Forelimb muscle (tissue), 1 donor: ENCODE measurements around the gene TLR6. TPM values are rescaled to one million over a fixed set of nuclear protein-coding genes. Genes with fewer than 3 reads are reported as not detected.

Experiments used
- DNase-seq: peaks from one replicate; pipeline ENCODE4 v3.0.0-alpha.2; 2013; ENCODE audit warnings: low read depth
- polyA plus RNA-seq: library from polyadenylated mRNA; unstranded; fragments of 120-200 nt; gene quantifications from one replicate; pipeline ENCODE4 v1.2.1, GENCODE V29; 2013; ENCODE audit not compliant: insufficient read length

TLR6 gene, protein sequence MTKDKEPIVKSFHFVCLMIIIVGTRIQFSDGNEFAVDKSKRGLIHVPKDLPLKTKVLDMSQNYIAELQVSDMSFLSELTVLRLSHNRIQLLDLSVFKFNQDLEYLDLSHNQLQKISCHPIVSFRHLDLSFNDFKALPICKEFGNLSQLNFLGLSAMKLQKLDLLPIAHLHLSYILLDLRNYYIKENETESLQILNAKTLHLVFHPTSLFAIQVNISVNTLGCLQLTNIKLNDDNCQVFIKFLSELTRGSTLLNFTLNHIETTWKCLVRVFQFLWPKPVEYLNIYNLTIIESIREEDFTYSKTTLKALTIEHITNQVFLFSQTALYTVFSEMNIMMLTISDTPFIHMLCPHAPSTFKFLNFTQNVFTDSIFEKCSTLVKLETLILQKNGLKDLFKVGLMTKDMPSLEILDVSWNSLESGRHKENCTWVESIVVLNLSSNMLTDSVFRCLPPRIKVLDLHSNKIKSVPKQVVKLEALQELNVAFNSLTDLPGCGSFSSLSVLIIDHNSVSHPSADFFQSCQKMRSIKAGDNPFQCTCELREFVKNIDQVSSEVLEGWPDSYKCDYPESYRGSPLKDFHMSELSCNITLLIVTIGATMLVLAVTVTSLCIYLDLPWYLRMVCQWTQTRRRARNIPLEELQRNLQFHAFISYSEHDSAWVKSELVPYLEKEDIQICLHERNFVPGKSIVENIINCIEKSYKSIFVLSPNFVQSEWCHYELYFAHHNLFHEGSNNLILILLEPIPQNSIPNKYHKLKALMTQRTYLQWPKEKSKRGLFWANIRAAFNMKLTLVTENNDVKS
- polyA plus RNA-seq = 1.0 TPM

DNA sequence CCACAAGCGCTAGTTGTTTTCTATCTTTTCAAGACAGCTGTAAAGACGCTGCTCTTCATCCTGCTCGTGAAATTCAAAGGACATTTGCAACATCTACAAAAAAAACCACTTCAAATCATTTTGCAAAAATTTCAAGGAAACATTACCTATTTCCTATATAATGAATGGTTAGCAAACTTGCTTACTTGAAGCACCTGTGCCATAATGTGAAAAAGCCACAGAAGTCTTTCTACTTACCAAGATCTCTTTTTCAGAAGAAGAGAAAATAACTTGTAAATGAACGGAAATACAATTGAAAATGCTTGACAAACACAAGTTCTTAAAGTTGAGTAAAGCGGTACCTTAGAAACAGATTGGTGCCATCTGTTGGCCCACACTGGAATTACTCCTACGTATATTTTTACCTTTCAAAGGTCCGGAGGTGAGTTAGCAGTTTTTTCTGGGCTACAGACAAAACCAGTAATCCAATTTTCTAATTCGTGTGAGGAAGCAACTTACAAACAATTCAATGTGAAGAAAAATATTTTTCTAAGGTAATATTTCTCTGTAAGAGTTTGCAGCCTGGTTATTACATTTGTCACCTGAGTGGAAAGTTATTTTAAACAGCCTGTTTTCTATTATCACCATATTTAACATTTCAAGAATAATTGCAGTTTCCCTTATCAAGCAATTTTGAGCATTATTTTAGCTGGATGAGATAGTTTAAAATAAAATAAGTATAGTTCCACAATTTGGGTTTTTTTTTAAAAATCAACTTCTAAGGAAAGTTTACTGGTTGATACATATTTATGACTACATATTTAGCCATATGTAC is at the start of gene TLR6:
Gene TLR6, minus strand, starts transcription at position 294 of the 814 bp plus-strand sequence. CDS start 27,344 bp downstream, outside the sequence.
- no peak for DNase-seq

DNA sequence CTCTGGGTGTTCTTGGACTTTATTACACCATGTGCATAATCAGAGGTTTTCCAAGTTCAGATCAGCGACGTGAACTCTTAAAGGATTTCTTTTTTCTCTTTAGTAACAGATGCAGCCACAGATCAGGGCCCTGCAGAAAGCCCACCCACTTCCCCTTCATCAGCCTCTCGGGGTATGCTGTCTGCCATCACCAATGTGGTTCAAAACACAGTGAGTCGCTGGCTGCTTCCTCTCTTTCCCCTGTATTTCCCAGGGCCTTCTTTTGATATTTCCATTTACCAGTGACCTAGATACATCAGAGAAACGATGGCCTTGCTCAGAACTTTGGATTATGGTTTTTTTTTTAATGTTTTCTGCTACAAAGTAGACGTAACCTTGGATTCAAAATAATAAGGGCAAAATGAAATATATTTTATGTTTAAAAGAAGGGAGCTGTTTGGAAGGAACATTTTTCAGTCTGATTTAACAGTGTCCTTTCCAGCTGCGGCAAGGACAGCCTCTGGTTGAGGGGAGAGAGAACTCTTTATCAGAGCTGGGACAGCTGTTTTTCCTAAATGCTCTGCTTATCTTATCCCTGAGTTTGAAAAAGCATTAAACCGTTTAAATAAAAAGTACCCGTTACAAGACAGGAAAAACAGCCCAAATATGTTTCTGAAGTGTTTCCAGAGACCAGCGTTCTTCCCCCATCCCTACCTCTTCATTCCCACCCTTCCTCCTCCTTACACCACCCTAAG is 49.2 kb upstream of the TLR6 start:
- DNase-seq = no peak

DNA sequence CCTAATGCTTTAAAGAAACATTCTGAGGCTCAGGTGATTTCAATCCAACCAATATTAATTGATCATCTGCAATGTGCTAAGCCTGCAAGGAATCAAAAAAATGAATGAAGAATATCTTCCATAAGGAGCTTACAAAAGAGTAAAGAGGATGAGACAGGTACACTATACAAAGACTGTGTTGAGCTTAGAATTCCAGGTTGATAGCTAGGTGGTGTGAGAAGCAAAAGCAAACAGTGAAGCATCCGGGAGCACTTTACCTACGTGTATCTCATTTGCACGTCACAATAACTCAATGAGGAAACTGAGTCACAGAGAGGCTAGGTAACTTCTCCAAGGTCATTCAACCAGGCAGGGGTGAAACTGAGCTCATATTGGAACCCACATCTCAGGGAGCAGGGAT is 48.1 kb upstream of the TLR6 start:
- DNase-seq = no peak

DNA sequence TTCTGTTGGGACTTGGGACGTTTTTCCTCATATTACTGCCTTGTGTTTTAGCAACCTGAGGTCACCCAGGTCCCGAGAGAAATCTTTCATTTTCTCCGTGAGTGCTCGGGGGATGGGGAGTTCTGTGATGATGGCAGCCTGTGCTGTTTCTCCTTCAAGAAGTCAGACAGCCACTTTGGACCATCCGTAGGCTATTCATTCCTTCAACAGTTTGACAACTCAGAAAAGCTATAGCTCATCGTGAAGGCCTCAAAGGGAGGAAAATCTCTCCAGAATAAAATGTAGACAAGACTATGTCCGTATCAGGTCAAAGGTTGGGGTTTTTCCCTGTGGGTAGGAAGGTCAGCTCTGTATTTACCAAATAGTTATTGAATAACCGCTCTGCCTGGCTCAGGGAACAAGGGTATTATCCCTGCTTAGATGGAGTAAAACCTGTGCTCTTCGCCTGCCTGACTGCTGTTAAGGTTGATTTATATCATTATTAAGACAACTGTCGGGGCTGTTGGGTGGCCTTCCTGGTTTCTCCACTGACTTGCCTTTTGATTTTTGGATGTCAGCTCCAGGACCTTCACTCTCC is 47.6 kb upstream of the TLR6 start:
- DNase-seq = no peak

DNA sequence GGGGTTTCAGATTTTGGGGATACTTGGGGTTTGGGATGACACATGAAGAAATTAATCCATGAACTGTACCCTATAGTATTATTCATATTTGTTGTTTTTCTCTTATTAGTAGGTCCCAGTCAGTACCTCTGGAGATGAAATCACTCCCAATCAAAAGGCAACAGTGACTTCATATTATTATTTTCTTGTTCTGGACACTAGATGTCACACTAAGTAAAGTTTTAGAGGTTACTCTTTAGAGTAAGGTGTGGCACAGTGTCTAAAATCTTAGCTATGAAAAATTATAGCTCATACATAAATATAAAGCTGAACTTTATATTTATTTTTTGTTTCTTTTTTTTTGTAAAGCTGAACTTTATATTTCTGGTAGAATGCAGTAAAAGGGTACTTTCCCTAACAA is 46.1 kb upstream of the TLR6 start:
- no peak for DNase-seq

DNA sequence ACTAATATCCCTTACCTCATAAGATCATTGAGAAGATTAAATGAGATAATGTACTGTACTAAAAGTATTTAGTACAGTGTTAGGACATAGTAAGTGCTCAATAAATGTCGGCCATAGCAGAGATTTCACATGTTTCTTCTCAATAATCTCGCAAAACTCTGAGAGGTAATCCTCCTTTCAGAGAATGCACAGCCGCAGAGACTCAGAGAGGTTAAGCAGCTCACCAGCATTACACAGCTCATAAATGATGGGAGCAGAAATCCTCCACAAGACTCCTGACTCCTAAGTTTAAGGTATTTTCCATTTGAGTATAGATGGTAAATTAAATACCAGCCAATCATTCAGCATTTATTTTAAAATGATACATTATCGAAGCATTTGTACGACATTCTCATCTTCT is 45.6 kb upstream of the TLR6 start:
- no peak for DNase-seq

DNA sequence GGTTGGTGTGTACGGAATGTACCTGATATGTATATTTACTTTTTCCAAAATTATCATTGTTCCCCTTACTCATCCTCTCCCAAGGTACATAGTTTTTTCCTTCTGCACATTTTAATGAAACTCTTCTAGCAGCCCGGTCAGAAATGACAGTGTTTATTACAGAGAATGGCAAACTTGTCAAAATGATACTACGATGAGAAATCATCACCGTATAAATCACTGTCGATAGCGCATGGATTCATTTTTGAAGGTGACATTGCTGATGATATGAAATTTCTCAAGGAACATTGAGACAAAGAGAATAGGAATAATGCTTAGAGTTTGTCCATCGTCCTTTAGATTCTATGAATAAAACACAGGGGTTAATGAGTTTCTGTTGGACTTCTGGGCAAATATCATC is 41.6 kb upstream of the TLR6 start:
- DNase-seq = no peak

DNA sequence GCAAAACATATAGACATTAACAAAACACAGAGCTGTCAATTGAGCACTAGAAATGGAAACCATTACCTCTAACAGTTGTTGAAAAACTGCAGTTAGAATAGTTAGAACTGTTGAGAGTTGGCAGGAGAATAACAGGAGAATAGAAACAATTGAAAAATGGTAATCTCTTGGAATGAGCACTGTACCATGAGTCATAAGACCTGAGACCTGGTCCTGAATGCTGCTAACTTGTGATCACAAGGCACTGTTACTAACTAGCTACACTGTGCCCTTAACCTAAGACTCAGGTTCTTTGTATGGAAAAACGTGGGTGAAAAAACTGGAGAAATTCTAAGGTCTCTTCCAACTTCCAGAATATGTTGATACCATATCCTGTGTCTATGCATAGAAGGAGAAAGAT is 40.3 kb upstream of the TLR6 start:
- DNase-seq = no peak

DNA sequence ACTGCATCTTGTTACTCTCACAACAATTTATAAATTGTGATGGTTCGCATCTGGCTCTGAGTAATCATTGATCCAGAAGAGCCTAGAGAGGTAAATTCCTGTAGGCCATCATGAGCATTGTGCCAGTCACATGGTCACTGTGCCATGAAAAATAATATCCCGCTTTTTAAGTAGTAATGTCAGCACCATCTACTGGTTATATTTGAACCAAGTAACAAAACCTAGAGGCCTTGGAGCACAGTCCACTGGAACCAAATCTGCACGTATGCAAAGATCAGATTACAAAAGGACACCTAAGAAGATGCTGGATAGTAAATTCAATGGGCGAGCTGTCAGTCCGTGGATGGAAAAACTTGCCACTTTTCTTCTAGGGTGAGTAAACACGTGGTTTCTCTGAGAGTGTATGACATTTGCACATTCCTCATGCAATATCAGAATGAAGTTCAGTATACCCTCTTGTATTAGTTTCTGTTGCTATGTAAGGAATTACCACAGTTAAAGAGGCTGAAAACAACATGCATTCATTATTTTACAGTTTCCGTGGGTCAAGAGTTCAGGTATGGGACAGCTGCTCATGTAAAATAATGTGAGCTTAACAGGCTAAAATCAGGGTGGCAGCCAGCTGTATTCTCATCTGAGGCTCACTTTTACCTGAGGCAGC is 37.8 kb upstream of the TLR6 start:
- DNase-seq = no peak

DNA sequence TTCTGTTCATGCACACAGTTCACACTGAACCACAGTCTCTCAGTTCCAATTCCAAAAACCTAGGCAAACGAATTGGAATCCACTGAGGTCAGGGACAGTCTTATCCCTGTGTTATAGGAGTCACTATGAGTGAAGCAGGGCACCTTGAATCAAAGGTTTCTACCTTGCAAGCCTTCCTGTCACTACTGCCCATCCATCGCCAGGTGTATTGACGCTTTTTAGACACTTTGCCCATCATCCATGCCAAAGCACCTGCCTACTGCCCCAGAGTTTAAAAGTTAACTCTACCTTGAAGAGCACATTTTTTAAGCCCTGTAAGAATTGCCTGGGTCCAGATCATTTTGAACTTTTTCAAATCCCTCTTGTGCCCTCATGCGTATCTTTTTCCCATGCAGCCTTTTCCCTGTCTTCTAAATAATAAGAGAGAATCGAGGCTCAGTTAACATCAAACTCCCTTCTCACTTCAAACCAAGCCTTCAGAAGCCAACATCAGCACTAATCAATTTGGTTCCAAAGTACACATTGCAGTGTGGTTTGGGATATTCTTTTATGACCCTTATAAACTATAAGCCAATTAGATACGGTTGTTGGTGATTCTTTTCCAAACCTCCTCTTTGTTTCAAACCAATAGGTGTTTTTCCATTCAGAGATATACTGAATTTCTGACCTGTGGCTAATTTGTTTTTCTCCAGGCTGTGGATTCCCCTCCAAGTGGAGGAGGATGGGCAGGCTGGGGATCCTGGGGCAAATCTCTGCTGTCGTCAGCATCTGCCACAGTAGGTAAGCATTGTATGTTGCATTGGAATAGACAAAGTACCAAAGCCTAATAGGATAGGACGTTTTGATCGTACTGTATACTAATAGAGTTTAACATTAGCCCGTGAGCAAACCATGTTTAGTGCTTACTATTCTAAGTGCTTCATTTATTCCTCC is 34.7 kb upstream of the TLR6 start:
- no peak for DNase-seq

DNA sequence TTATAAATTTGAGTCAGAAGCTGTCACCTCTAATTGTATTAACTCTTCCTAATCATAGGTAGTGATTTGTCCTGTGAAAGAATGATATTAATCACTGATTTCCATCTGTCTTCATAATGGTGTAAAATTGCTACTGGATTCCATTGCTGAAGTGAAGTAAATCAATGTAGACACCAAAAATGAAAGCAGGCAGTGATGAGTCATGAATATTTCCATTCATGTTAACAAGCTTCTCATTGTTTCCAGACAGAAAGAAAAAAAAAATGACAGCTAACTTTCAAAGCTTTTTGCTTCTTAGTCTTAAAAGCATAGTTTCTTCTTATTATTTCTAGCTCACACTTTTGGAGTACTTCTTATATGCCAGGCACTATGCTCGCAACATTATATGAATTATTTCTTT is 32.5 kb upstream of the TLR6 start:
- no peak for DNase-seq

DNA sequence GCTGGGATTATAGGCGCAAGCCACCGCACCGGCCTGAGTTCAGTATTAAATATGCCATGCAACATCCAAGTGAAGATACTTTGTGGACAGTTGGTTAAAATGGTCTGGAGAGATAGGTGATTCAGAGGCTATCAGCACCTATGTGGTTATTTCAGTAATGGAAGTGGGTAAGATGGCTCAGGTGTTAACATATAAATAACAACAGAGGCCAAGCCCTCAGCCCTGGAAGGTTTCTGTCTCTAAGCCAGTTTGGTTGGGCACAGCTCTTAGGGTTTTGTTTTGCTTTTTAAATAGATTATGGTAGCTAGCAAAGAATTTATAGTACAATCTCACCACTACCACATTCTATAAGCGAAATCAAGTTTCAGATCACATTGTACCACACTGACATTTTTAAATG is 27.6 kb upstream of the TLR6 start:
- DNase-seq = no peak

DNA sequence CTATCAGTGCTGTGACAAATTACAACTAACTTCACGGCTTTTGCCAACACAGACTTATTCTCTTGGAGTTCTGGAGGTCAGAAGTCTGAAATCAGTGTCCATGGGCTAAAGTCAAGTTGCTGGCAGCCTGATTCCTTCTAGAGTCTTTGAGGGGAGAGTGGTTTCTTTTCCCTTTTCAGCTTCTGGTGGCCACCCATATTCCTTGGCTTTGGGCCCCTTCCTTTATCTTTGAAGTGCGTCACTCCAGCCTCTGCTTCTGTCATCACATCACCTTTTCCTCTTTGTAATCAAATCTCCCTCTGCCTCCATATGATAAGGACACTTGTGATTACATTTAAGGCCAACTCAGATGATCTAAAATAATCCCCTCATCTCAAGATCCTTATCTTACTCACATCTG is 20.0 kb upstream of the TLR6 start:
- no peak for DNase-seq

DNA sequence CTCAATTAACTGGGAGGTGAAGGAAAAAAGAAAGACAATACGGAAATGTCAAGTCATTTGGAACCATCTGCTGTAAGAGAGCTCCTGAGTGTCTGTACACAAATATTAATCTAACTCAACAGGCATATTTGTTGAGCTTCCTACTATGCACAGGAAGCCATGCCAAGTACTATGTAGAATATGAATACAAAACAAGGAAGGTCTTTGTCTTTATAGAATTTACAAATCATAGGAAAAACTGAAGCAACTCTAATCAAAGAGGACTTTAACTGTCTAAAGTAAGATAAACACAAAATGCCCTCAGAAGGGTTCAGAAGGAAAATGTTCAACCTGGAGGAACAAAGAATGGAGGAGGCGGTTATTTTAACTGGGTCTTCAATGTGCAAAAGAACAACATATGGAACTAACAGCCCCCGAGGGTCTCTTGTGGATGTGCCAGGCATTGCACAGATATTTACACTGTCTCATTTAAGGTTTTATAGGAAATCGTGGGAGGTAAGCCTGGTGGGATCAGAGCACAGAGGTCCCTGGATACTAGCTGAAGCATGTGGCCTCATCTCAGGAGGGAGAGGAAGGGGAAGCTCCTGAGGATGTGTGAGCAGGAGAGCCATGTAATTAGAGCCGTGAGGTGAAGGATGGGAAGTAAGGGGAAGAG is 16.8 kb upstream of the TLR6 start:
- no peak for DNase-seq

DNA sequence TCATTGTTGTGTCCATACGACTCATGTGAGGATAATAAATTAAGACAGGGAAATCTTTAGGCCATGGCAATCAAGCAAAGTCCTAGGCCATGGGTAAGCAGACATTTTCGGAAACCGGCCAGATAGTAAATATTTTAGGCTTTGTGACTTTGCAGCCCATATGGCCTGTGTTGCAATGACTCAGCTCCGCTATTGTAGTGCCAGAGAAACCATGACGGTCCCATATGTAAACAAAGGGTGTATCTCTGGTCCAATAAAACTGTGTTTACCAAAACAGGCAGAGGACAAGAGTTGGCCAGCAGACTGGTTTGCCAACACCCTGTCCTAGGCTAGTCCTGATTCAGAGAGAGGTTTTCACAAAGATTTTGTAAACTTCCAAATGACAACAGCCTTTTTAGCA is 16.0 kb upstream of the TLR6 start:
- no peak for DNase-seq

DNA sequence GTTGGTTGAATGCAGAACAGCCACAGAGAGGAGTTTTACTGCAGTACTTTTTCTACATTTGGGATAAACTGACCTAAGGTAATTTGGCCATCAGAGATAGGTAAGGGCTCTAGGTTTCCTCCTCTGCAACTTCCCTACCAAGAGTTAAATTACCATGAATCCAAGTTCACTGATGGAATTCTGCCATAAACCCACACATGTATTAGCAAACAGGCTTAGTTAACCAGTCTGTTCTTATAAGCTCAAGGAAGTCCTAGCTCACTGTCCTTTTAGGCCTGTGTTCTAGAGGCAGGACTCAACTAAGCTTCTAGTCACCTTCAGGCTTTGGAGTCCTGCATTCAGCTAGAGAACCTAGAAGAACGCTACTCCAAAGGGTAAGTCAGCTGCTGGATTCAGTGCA is 15.0 kb upstream of the TLR6 start:
- no peak for DNase-seq

DNA sequence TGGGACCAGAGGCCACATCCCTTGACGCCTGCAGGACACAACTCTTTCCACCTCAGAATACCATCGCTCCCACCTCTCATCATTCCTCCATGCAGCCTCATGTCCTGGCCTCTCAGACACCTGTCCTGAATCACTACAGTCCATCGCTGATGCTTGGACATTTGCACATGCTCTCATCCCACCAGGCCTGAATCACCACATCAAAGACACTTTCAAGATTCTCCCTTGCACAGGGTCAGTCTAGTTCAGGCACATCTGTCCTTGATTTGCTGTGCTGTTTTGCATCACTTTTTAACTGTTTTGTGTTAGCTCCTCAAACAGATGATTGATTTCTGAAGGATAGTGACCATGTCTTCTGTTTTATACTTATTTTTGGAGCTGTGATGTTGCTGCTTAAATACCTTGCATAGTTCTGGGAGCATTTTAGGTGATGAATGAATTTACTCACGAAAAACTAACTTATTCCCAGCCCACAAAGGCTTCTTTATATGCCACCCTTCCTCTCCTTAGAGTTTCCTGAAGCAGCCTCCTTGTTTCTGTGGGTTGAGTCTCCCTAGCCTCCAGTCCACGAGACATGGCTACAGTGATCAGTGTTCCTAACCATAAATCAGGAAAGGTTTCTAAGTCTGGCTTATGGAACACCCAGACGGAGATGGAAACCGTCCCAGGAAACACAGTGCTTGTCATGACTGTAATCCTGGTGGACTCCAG is 13.6 kb upstream of the TLR6 start:
- no peak for DNase-seq

DNA sequence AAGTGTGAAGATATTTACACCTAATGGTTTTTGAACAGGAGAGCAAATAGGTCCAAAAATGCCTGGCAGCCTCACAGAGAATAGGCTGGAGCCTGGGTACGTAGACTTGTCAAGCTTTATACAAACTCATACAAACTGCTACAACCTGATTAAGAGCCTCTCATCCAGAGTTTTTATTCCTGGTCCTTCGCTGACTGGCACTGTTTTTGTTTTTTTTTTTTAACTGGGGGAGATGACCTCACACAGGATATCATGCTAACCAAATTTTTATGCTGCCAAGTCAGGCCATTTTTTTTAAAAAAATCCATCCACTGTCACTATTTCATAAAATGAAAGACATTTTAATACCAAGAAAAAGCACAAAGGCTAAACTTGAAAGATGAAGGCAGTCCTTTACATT is 12.9 kb upstream of the TLR6 start:
- DNase-seq = no peak
